AG04449 (cell line): Measurements from ENCODE around the gene FRAS1.
"Not testable (repeated sequence)": the region's sequence is repeated elsewhere in the genome, so short reads cannot be mapped to it uniquely, and the experiment has no call there.

Experiments used
- CTCF ChIA-PET: fragments of 350-600 bp; formaldehyde crosslinking; extraction: SDS; loops from one replicate; lab custom pipeline; 2021; ENCODE audit warnings: antibody characterized with exemption; lab: Yijun Ruan, JAX
- POLR2A ChIA-PET: fragments of 400-600, 350-600 bp; formaldehyde crosslinking; extraction: SDS; loops from one replicate; lab custom pipeline; 2020; ENCODE audit warnings: antibody characterized with exemption, inconsistent platforms; lab: Yijun Ruan, JAX
- DNase-seq: peaks from one replicate; pipeline ENCODE4 v3.0.0-alpha.2; 2010; ENCODE audit warnings: low read depth, low spot score
- H3K4me3 ChIP-seq: 2 replicates; pipeline ENCODE4 v1.5.1; 2011; ENCODE audit warnings: low read depth, mild to moderate bottlenecking, control low read depth, low read length
- TF ChIP-seq, protein P1 (sequence below): IDR thresholded peaks from one replicate; pipeline ENCODE4 v1.5.1; 2011; ENCODE audit warnings: mild to moderate bottlenecking, moderate library complexity, low read length, control low read depth, inconsistent platforms; ENCODE audit not compliant: insufficient read depth; ENCODE audit errors: missing control alignments

The FRAS1 gene, protein sequence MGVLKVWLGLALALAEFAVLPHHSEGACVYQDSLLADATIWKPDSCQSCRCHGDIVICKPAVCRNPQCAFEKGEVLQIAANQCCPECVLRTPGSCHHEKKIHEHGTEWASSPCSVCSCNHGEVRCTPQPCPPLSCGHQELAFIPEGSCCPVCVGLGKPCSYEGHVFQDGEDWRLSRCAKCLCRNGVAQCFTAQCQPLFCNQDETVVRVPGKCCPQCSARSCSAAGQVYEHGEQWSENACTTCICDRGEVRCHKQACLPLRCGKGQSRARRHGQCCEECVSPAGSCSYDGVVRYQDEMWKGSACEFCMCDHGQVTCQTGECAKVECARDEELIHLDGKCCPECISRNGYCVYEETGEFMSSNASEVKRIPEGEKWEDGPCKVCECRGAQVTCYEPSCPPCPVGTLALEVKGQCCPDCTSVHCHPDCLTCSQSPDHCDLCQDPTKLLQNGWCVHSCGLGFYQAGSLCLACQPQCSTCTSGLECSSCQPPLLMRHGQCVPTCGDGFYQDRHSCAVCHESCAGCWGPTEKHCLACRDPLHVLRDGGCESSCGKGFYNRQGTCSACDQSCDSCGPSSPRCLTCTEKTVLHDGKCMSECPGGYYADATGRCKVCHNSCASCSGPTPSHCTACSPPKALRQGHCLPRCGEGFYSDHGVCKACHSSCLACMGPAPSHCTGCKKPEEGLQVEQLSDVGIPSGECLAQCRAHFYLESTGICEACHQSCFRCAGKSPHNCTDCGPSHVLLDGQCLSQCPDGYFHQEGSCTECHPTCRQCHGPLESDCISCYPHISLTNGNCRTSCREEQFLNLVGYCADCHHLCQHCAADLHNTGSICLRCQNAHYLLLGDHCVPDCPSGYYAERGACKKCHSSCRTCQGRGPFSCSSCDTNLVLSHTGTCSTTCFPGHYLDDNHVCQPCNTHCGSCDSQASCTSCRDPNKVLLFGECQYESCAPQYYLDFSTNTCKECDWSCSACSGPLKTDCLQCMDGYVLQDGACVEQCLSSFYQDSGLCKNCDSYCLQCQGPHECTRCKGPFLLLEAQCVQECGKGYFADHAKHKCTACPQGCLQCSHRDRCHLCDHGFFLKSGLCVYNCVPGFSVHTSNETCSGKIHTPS (N-terminal part only)

DNA sequence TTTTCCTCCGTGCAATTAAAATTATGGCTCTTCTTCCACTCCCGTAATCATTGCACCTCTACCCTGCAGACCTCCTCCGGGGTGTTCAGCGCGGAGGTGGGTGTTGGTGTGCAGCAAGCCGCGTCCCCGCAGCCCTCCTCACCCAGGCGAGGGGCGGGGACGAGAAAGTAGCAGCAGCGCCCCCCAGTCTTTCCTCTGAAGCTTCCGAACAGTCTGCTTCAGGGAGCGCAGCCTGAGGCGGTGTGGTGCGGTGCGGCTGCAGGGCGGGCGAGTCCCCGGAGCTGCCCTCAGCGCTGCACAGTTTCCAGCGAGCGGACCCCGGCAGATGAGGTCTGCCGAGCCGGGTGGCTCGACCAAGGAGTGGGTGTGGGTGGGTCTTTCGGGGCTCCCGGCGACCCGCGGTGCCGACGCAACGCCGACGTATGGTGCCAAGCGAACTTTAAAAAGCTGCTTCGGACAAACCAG lies at the start of gene FRAS1:
Gene FRAS1, plus strand, starts transcription at position 189 of the 465 bp plus-strand sequence. CDS start 687 bp downstream, outside the sequence.
- DNase-seq: no peak
- H3K4me3 ChIP-seq: peak within 1 kb of the TSS; percentile 63
- CTCF ChIA-PET: interaction anchor here (1.0 kb wide), 1 partner anchor 461 kb away, joined by 3 read pairs; no protein-coding TSS in a partner anchor
- TF ChIP-seq, protein P1, sequence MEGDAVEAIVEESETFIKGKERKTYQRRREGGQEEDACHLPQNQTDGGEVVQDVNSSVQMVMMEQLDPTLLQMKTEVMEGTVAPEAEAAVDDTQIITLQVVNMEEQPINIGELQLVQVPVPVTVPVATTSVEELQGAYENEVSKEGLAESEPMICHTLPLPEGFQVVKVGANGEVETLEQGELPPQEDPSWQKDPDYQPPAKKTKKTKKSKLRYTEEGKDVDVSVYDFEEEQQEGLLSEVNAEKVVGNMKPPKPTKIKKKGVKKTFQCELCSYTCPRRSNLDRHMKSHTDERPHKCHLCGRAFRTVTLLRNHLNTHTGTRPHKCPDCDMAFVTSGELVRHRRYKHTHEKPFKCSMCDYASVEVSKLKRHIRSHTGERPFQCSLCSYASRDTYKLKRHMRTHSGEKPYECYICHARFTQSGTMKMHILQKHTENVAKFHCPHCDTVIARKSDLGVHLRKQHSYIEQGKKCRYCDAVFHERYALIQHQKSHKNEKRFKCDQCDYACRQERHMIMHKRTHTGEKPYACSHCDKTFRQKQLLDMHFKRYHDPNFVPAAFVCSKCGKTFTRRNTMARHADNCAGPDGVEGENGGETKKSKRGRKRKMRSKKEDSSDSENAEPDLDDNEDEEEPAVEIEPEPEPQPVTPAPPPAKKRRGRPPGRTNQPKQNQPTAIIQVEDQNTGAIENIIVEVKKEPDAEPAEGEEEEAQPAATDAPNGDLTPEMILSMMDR: no peak
- POLR2A ChIA-PET: no interaction called here

DNA sequence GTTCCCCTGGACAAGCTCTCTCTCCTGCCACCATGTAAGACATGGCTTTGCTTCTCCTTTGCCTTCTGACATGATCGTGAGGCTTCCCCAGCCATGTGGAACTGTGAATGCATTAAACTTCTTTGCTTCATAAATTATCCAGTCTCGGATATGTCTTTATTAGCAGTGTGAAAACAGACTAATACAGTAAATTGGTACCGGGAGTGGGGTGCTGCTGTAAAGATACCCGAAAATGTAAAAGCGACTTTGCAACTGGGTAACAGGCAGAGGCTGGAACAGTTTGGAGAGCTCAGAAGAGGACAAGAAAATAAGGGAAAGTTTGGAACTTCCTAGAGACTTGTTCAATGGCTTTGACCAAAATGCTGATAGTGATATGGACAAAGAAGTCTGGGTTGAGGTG lies 46.1 kb upstream of the FRAS1 start:
- POLR2A ChIA-PET, DNase-seq, CTCF ChIA-PET, H3K4me3 ChIP-seq: not testable (repeated sequence)

DNA sequence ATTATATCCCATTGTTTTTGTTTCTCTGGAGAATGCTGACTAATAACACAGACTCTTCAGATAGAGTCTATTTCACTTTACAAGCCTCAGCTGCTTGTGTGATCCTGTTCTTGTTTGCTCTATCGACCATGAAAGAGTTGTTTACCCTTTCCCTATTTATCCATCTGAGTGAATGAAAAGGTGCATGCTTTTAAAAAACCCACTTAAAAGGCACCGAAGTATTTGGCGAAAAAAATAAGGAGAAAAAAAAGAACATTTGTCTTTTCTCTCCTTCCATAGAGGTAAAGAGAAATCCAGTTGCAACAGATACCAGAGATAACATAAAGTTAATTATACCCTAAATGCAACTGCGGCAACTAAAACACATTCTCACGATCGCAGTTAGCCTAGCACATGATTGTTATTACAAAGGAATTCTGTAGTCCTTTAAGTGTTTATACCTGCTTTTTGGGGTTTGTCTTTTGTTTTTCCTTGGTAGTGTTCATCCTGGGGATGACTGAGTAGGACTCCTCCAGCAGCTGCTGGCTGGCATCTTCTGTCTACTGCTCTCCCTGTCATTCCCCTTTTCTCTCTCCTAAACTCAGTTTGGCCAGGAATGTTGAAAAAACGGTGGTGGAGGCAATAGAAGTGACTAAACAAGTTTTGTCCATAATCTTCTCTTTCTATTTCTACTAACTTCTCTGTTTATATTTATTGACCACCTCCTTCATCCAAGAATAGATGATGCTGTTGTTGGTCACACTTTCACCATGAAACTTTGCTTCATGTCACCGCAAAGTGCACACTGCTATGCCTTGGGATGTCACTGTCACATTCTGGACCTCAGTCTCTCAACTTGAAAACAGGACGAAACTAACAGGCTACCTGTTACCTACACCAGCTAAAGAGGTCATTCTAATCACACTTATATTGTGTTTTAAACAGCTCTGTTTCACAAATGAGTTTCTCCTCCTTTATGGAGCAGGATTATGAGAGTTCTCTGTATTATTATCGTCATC lies 41.9 kb upstream of the FRAS1 start:
- POLR2A ChIA-PET: no interaction called here
- DNase-seq: no peak

DNA sequence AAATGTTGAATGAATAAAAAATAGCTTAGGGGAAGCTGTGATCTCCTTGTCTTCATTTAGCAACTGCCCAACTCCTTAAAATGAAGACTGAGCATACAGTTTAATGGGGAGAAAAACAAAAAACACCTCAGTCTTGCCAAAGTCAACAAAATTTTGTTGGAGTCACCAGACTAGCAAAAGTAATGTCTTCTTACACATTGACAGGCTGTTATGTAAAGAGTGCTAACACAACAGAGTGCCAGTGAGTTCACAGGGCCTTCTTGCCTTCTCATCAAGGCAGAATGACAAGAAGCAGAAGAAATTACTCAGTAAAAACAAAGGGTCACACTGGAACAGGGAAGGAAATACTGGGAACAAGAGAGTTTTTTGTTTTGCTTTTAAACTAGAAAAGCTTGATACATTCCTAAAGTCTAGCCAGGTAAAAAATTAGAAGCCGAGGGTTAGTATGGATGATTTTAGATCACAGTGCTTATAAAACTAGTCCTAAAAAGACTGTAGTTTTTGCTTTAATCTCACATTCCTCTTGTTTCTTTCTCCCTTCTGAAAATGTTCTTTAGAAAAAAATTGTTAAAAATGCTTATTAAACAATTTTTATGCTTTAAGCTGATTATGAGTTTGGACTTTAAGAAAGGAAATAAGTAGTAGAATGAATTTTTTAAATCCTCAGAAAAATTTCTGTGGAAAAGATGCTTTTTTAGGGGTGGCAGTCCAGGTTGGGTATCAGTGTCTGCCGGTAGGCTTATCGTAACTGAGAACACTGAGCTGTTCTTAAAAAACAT lies 38.7 kb upstream of the FRAS1 start:
- ChIA-PET CTCF (interaction anchor here (0.9 to 1.6 kb wide), 2 partner anchors 25 to 306 kb away, joined by 3 to 8 read pairs; no protein-coding TSS in a partner anchor), POLR2A (no interaction called here)

More for the DNA sequence above, 41.9 kb upstream of the FRAS1 start:
- TF ChIP-seq, protein P1: no peak
- H3K4me3 ChIP-seq: no peak overlapping the region
- CTCF ChIA-PET: interaction anchor here (1.4 kb wide), 1 partner anchor 21 kb away, joined by 4 read pairs; no protein-coding TSS in a partner anchor

DNA sequence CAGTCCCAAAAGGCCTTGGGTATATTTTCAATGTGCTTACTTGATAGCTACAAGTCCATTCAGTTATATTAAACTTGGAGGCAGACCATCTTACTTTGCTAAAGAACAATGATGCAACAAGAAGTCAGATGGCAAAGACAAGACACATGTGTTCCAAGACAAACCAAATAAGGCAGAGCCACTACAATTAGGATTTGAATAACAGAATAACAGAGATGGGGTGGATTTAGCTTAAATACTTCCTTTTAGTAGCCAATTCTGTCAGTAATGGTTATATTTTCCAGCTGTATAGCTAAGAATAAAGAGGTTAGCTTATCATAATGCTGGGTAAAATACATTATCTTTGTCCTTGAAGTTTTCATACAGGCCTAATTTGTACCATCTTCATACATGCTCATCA lies 37.7 kb upstream of the FRAS1 start:
- no peak overlapping the region for H3K4me3 ChIP-seq
- no peak for DNase-seq
- ChIA-PET CTCF (interaction anchor here (0.9 to 1.6 kb wide), 2 partner anchors 26 to 305 kb away, joined by 3 to 8 read pairs; no protein-coding TSS in a partner anchor), POLR2A (no interaction called here)
- TF ChIP-seq, protein P1: no peak

More for the DNA sequence above, 38.7 kb upstream of the FRAS1 start:
- TF ChIP-seq, protein P1: no peak
- H3K4me3 ChIP-seq: no peak overlapping the region
- no peak for DNase-seq
